Frontal cortex (tissue), 4 donors: Measurements from ENCODE around the gene IFIT5. TPM values are rescaled to one million over a fixed set of nuclear protein-coding genes. Genes with fewer than 3 reads are reported as not detected.
"Not testable (repeated sequence)": the region's sequence is repeated elsewhere in the genome, so short reads cannot be mapped to it uniquely, and the experiment has no call there.

ENCODE experiments used
- DNase-seq, 2 donors: peaks; one replicate each; pipeline ENCODE4 v3.0.0; 2012; ENCODE audit warnings: low spot score in 2 of 2
- FAIRE-seq: peaks from 2 replicates; lab custom pipeline; 2012; peaks lifted over from hg19 to GRCh38; lab: Jason Lieb, UNC
- total RNA-seq: library from RNA; depleted of rRNA; stranded (reverse); fragments of >200 nt; gene quantifications from one replicate; pipeline ENCODE4 v1.2.3, GENCODE V29; 2014
- donor health status: control.
- donor health status: control.
- donor health status: control.

Gene IFIT5
- 64.8 TPM for total RNA-seq

DNA sequence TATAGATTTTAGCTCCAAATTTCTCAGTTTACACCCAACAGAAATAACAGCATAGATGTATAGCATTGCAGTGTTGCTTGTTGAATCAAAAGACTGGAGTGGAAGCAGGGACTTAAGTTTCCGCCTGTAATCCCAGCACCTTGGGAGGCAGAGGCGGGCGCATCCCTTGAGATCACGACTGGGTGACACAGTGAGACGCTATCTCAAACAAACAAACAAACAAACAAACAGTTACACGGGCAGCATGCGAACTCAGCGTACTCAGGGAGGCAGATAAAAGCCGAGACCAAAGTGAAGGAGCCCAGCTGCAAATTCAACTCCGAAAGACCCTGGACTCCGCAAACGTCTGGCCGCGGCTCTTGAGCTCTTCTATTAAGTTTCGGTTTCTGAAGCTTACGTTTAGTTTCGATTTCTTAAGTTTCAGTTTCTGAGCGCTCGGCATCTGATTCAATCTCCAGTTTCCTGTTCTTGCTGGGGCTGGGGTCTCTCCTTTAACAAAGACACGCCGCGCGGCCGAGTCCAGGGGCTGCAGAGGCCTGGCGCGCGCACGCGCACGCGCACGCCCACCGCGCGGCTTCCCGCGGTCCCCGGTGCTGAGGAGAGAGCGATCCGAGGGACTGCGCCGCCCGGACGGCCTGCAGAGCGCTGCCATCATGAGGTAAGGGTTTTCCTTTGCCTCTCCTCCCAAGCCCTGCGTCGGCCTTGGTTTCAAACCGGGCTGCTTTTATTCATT is at the start of gene IFIT5:
Gene IFIT5, plus strand, starts transcription at position 423 of the 733 bp plus-strand sequence. Its CDS starts 231 bp downstream, at position 654.
- FAIRE-seq = no peak
- peak; percentile 69 to 79 for DNase-seq

GRCh38 chr10:89367529-89367928 is 46.8 kb upstream of the IFIT5 start:
- FAIRE-seq (no peak), DNase-seq (no peak)

DNA sequence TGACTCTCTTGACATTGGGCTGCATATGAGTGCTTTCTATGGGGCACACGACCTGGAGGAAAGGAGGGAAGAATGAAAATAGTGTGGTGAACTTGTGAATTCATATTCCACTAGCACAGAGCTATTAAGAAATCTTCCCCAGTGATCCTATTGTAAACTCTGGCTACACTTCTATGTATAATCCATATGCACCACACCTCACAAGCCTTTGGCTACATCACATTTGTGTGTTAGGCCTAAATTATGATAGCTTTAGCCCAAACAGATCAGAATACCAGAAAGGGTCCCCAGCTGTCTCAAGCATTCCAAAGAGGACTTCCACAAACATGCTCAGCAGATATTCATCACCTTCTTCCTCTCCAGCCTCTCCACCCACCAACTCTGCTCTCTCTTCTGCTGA is 46.2 kb upstream of the IFIT5 start:
- DNase-seq (no peak), FAIRE-seq (no peak)

GRCh38 chr10:89369156-89370105 is 44.9 kb upstream of the IFIT5 start:
- FAIRE-seq (no peak), DNase-seq (no peak)

- FAIRE-seq = no peak
- DNase-seq = no peak
These were observed 43.3 kb upstream of the IFIT5 start for GRCh38 chr10:89371079-89371478.

DNA sequence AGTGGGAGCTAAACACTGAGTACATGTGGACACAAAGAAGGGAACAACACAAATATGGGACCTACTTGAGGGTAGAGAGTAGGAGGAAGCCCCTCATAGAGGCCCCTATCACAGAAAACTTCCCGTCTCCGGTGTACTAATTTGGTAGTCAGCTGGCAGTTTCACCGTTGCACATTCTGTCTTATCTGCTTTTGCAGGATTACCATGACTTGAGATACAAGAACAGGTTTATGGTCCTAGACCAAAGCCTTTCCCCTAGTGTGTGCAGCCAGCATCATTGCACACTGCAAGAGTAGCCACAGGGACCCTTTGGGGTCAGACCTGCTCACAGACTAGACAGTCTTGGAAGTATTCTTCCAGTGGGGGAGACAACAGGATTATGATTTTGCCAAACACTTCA is 42.4 kb upstream of the IFIT5 start:
- FAIRE-seq (no peak), DNase-seq (no peak)

DNA sequence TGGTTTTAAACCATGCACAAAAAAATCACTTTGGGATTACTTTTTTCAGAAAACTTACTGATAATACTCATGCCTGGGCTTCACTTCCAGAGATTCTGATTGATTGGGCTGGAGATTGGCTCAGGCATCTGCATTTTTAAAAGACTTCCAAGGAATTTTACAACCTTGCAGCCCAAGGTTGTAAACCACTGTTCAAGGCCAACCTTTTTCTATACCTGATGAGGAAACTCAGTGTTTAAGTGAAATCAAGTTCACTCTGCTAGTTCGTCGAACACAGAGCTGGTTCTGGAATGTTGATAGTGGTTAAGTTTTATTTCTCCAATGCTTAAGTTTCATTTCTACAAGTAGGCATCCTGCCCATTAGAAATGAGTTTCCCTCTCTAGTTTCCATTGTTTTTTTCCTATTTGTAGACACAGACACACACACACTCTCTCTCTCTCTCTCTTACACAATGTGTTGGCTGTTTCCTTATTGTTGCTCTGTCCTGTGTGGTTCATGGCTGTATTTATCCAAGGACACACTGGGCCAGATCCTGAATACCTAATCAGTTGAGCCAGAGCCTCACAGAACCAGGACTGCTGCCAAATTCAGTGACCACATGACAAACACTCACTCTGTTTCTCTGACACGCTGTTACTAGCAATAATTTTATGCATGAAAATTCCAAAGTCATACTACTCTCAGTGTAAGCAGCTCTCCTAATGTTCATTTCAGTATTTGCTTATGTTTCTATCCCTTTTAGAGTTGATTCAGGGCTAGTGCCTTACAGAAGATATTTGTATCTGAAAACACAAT is 40.3 kb upstream of the IFIT5 start:
- DNase-seq = peak; percentile 49 to 66
- peak; percentile 94 for FAIRE-seq

GRCh38 chr10:89374713-89375141 is 39.6 kb upstream of the IFIT5 start:
- FAIRE-seq (no peak), DNase-seq (no peak)

GRCh38 chr10:89377705-89378637 is 36.4 kb upstream of the IFIT5 start, which contains the start of gene IFIT1B:
Gene IFIT1B (plus strand): TSS chr10:89378056. CDS start chr10:89378136, 80 bp downstream.
- no peak for FAIRE-seq
- DNase-seq = no peak

- no peak for FAIRE-seq
- no peak for DNase-seq
These were observed 35.3 kb upstream of the IFIT5 start for GRCh38 chr10:89379103-89379502.

- no peak for FAIRE-seq
These were observed 31.6 kb upstream of the IFIT5 start for GRCh38 chr10:89382757-89383156.

GRCh38 chr10:89384474-89385340 is 29.7 kb upstream of the IFIT5 start:
- DNase-seq = no peak
- FAIRE-seq = no peak

More at GRCh38 chr10:89382757-89383156, 31.6 kb upstream of the IFIT5 start:
- no peak for DNase-seq

GRCh38 chr10:89388806-89389205 is 25.6 kb upstream of the IFIT5 start:
- no peak for DNase-seq
- no peak for FAIRE-seq

- FAIRE-seq (no peak), DNase-seq (no peak)
These were observed 25.1 kb upstream of the IFIT5 start for GRCh38 chr10:89389254-89389653.

DNA sequence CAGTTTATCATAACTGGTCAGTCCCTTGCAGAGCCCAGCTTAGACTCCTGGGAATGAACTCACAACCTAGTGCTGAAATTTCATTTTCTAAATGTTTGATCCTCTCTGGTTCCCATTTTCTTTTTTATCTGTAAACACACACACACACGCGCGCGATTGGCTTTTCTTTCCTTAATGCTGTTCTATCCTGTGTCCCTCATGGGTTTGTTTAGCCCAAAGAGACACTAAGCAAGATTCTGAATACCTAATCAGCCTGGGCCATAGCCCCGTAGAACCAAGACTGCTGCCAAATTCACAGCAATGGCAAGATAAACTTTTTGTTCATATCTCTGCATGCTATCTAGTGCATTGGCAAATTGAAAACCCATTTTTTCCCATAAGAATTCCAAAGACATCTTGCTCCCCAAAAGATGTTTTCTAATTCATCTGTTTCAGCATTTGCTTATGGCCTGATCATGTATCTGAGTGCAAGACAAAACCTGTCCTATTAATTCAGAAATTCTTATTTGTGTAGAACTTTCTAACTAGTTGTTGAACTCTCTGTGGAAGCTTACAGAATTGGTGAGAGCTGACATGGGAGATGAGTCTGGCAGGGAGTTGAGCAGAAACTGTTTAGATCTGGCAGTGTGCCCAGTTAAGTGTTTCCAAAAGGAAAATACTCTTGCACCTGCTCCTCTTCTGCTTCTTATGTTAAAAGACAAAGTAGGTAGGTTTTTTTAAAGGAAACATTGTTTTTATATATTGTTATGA is 23.7 kb upstream of the IFIT5 start:
- FAIRE-seq (no peak), DNase-seq (no peak)

GRCh38 chr10:89391226-89391576 is 23.2 kb upstream of the IFIT5 start:
- not testable (repeated sequence) for DNase-seq, FAIRE-seq
